H54 (cell line): ENCODE results near the gene C1orf159.
"Not testable (repeated sequence)": the region's sequence is repeated elsewhere in the genome, so short reads cannot be mapped to it uniquely, and the experiment has no call there.

Source experiments
- DNase-seq: peaks from one replicate; pipeline ENCODE4 v3.0.0; 2011; ENCODE audit warnings: low spot score, mixed read lengths; ENCODE audit not compliant: insufficient read length
- FAIRE-seq: peaks from 3 replicates; lab custom pipeline; 2011; peaks lifted over from hg19 to GRCh38; lab: Jason Lieb, UNC
- POLR2A ChIP-seq: IDR thresholded peaks from 2 replicates; pipeline ENCODE4 v1.6.1; 2011; ENCODE audit warnings: low read depth, mild to moderate bottlenecking, low read length

C1orf159 gene

GRCh38 chr1:1110561-1110971 lies 5.3 kb downstream of the C1orf159 start:
- DNase-seq (no peak), FAIRE-seq (no peak)
- no peak for TF ChIP-seq POLR2A

- FAIRE-seq = no peak
- TF ChIP-seq POLR2A = no peak
- DNase-seq = no peak
Observed at GRCh38 chr1:1109743-1110142, 6.1 kb downstream of the C1orf159 start.

GRCh38 chr1:1106510-1107221 lies 9.2 kb downstream of the C1orf159 start:
- no peak for DNase-seq
- no peak for TF ChIP-seq POLR2A
- no peak for FAIRE-seq

GRCh38 chr1:1104152-1104551 lies 11.7 kb downstream of the C1orf159 start:
- FAIRE-seq, DNase-seq: not testable (repeated sequence)

- no peak for TF ChIP-seq POLR2A
- DNase-seq = no peak
- FAIRE-seq = no peak
Observed at GRCh38 chr1:1101503-1101902, 14.4 kb downstream of the C1orf159 start.

- no peak for TF ChIP-seq POLR2A
- FAIRE-seq (no peak), DNase-seq (no peak)
Observed at GRCh38 chr1:1100296-1100695, 15.6 kb downstream of the C1orf159 start.

- TF ChIP-seq POLR2A = no peak
- DNase-seq = no peak
- FAIRE-seq = no peak
Observed at GRCh38 chr1:1099506-1100183, 16.2 kb downstream of the C1orf159 start.

GRCh38 chr1:1098681-1099421 lies 17.0 kb downstream of the C1orf159 start:
- DNase-seq (no peak), FAIRE-seq (no peak)
- TF ChIP-seq POLR2A = no peak

GRCh38 chr1:1096136-1096535 lies 19.8 kb downstream of the C1orf159 start:
- not testable (repeated sequence) for DNase-seq, FAIRE-seq

- DNase-seq (no peak), FAIRE-seq (no peak)
- no peak for TF ChIP-seq POLR2A
Observed at GRCh38 chr1:1094981-1095380, 20.9 kb downstream of the C1orf159 start.

GRCh38 chr1:1093610-1093943 lies 22.3 kb downstream of the C1orf159 start:
- DNase-seq = no peak
- no peak for FAIRE-seq
- no peak for TF ChIP-seq POLR2A

GRCh38 chr1:1092894-1093609 lies 22.8 kb downstream of the C1orf159 start:
- TF ChIP-seq POLR2A = no peak
- DNase-seq = no peak
- FAIRE-seq = no peak

GRCh38 chr1:1092149-1092855 lies 23.6 kb downstream of the C1orf159 start:
- no peak for DNase-seq
- no peak for FAIRE-seq

More at GRCh38 chr1:1092149-1092855, 23.6 kb downstream of the C1orf159 start:
- no peak for TF ChIP-seq POLR2A
